ENCODE data around the gene PRSS56. TPM values are rescaled to one million over a fixed set of nuclear protein-coding genes. Genes with fewer than 3 reads are reported as not detected.
A peak's percentile ranks its signal among the peaks of the same experiment; 100 is the strongest.

Gene PRSS56
- total RNA-seq, 1 donor from 2014 or later = not detected

DNA sequence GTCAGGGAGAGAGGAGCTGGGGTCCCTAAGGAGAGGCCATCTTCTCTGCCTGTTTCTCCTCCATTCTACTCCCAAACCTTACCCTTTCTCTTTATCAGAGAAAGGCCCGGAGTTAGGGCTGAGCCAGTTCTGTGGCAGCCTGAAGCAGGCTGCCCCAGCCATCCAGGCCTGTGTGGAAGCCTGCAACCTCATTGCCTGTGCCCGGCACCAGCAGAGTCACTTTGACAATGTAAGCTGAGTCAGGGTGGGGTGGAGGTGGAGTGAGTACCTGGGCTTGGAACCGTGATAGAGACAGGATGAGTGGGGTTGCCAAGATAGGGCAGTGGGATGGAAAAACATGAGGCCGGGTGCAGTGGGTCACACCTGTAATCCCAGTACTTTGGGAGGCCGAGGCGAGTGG lies 24.5 kb downstream of the PRSS56 start:
- no peaks in the 10 kb centered on the region for H3K36me3 ChIP-seq
- peaks cover 24% of the 10 kb centered on the region for H3K79me2 ChIP-seq (ENCODE audit: low read depth)
- TF ChIP-seq EZH2phosphoT487 (IDR thresholded peaks at IDR 0.05) (no peak), EZH2 (IDR thresholded peaks at IDR 0.05) (no peak)
- TF ChIP-seq, protein P1, sequence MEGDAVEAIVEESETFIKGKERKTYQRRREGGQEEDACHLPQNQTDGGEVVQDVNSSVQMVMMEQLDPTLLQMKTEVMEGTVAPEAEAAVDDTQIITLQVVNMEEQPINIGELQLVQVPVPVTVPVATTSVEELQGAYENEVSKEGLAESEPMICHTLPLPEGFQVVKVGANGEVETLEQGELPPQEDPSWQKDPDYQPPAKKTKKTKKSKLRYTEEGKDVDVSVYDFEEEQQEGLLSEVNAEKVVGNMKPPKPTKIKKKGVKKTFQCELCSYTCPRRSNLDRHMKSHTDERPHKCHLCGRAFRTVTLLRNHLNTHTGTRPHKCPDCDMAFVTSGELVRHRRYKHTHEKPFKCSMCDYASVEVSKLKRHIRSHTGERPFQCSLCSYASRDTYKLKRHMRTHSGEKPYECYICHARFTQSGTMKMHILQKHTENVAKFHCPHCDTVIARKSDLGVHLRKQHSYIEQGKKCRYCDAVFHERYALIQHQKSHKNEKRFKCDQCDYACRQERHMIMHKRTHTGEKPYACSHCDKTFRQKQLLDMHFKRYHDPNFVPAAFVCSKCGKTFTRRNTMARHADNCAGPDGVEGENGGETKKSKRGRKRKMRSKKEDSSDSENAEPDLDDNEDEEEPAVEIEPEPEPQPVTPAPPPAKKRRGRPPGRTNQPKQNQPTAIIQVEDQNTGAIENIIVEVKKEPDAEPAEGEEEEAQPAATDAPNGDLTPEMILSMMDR (IDR thresholded peaks at IDR 0.05) = no peak
- peaks cover 3% of the 10 kb centered on the region for H3F3A ChIP-seq (ENCODE audit: low read depth)
- H3K4me2 ChIP-seq = no peak overlapping the region
- no peaks in the 10 kb centered on the region for H4K20me1 ChIP-seq (ENCODE audit: low read depth)
- H2AFZ ChIP-seq (replicated peaks) = no peak overlapping the region
- H3K4me3 Mint-ChIP-seq = no peak overlapping the region
- DNase-seq (ENCODE audit: low spot score) = no peak
- peaks cover 3% of the 10 kb centered on the region for H3K4me1 ChIP-seq
- peaks cover 32% of the 10 kb centered on the region for H3K36me3 Mint-ChIP-seq
- H3K27ac Mint-ChIP-seq = no peak overlapping the region
- H3K9me3 Mint-ChIP-seq = peaks cover 17% of the 10 kb centered on the region
- no peak overlapping the region for H3K4me3 ChIP-seq
- no peak overlapping the region for H3K27ac ChIP-seq
- no peak overlapping the region for H3K9ac ChIP-seq
- no peaks in the 10 kb centered on the region for H3K9me3 ChIP-seq (ENCODE audit: low read depth)
- no peaks in the 10 kb centered on the region for H3K27me3 ChIP-seq
- H3K27me3 Mint-ChIP-seq (ENCODE audit: insufficient read depth, low read depth) = peaks cover 2% of the 10 kb centered on the region
- peaks cover 2% of the 10 kb centered on the region for H3K4me1 Mint-ChIP-seq

DNA sequence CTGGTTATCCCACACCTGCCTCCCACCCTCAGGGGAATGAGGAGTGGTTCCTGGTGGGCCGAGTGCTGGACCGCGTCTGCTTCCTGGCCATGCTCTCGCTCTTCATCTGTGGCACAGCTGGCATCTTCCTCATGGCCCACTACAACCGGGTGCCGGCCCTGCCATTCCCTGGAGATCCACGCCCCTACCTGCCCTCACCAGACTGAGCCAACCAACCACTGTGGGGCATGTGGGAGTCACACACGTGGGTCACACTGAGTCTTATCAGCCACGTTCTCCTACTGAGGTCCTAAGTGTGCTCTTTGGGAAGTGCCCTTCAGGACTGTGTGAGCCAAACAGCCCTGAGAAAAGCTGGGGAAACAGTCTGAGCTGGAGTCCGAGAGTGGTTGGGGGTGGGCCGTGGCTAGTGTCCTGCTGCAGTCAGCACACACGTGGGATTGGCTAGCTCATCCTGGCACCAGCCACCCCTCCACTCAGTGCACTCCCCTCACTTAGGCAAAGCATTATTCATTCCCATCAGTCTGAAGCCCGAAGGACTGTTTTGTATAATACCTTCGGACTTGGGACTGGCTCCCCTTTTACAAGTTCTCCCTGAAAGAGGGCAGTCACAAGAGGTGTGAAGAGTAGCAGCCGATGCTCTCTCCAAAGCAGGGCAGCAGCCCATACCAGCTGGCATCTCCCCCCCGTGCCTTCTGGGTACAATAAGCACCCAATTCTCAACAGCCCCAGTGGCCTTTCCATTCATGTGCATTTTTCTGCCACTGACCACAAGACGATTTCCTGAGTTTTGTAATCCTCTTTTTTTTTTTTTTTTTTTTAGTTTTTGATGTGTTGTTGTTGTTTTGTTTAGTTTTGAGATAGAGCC lies 25.6 kb downstream of the PRSS56 start:
- TF ChIP-seq, protein P1 (IDR thresholded peaks at IDR 0.05) = no peak
- TF ChIP-seq EZH2phosphoT487 (IDR thresholded peaks at IDR 0.05) (no peak), EZH2 (IDR thresholded peaks at IDR 0.05) (no peak)
- Histone ChIP-seq H3K79me2 (ENCODE audit: low read depth) (peaks cover 28% of the 10 kb centered on the region), H3K27ac (no peak overlapping the region), H3F3A (ENCODE audit: low read depth) (peaks cover 11% of the 10 kb centered on the region), H3K27me3 (no peaks in the 10 kb centered on the region), H3K4me1 (peaks cover 4% of the 10 kb centered on the region), H3K36me3 (no peaks in the 10 kb centered on the region), H3K4me3 (no peak overlapping the region), H3K4me2 (no peak overlapping the region), H3K9me3 (ENCODE audit: low read depth) (no peaks in the 10 kb centered on the region), H3K9ac (no peak overlapping the region), H2AFZ (replicated peaks) (no peak overlapping the region), H4K20me1 (ENCODE audit: low read depth) (no peaks in the 10 kb centered on the region)
- Mint-ChIP-seq H3K27ac (no peak overlapping the region), H3K27me3 (ENCODE audit: insufficient read depth, low read depth) (peaks cover 2% of the 10 kb centered on the region), H3K4me1 (peaks cover 4% of the 10 kb centered on the region), H3K36me3 (peaks cover 34% of the 10 kb centered on the region), H3K9me3 (peaks cover 19% of the 10 kb centered on the region), H3K4me3 (no peak overlapping the region)
- DNase-seq (ENCODE audit: low spot score) = no peak

DNA sequence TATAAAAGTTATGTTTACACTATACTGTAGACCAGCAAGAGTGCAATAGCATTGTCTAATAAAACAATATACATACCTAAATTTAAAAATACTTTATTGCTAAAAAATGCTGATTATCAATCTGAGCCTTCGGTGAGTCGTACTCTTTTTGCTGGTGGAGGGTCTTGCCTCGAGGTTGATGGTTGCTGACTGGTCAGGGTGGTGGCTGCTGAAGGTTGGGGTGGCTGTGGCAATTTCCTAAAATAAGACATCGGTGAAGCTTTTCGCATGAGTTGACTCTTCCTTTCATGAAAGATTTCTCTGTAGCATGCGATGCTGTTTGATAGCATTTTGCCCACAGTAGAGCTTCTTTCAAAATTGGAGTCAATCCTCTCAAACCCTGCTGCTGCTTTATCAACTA lies 27.8 kb downstream of the PRSS56 start:
- Histone ChIP-seq H3K4me1 (peaks cover 4% of the 10 kb centered on the region), H3K4me3 (no peak overlapping the region), H3K27ac (no peak overlapping the region), H3K79me2 (ENCODE audit: low read depth) (peaks cover 50% of the 10 kb centered on the region), H3F3A (ENCODE audit: low read depth) (peaks cover 11% of the 10 kb centered on the region), H3K9ac (no peak overlapping the region), H3K9me3 (ENCODE audit: low read depth) (no peaks in the 10 kb centered on the region), H4K20me1 (ENCODE audit: low read depth) (peaks cover 13% of the 10 kb centered on the region), H3K4me2 (no peak overlapping the region), H3K27me3 (no peaks in the 10 kb centered on the region), H3K36me3 (no peaks in the 10 kb centered on the region), H2AFZ (replicated peaks) (no peak overlapping the region)
- Mint-ChIP-seq H3K9me3 (peaks cover 19% of the 10 kb centered on the region), H3K36me3 (peaks cover 34% of the 10 kb centered on the region), H3K27me3 (ENCODE audit: insufficient read depth, low read depth) (peaks cover 2% of the 10 kb centered on the region), H3K27ac (no peak overlapping the region), H3K4me3 (peak overlapping the region; percentile 26), H3K4me1 (peaks cover 15% of the 10 kb centered on the region)
- TF ChIP-seq, protein P1 (IDR thresholded peaks at IDR 0.05) = no peak
- TF ChIP-seq EZH2phosphoT487 (IDR thresholded peaks at IDR 0.05) (no peak), EZH2 (IDR thresholded peaks at IDR 0.05) (no peak)
- no peak for DNase-seq (ENCODE audit: low spot score)
